ENCODE measurements around the gene FAM47B. TPM values are rescaled to one million over a fixed set of nuclear protein-coding genes. Genes with fewer than 3 reads are reported as not detected.

The FAM47B gene
- total RNA-seq, 1 experiment from 2014 or later, result not detected

GRCh38 chrX:34927866-34928265 is 14.7 kb upstream of the FAM47B start:
- Histone ChIP-seq H3K4me2 (ENCODE audit: insufficient read depth, insufficient read length, low read length) (no peak overlapping the region), H3K9me3 (ENCODE audit: control insufficient read depth, low read depth, low read length) (no peaks in the 10 kb centered on the region), H3K23ac (ENCODE audit: insufficient read length, low read depth, low read length) (no peak overlapping the region), H3K23me2 (ENCODE audit: insufficient read length, low read depth, low read length, poor library complexity, severe bottlenecking) (no peaks in the 10 kb centered on the region), H3K27ac (ENCODE audit: insufficient read length, low read depth, low read length) (no peak overlapping the region), H4K91ac (ENCODE audit: insufficient read length, low read depth, low read length) (no peak overlapping the region), H3K9ac (ENCODE audit: extremely low read depth, insufficient read length, low read length) (no peak overlapping the region), H3K14ac (ENCODE audit: insufficient read depth, low read length) (no peak overlapping the region), H4K20me1 (ENCODE audit: control insufficient read depth, insufficient read depth, insufficient read length) (no peaks in the 10 kb centered on the region), H2AK5ac (ENCODE audit: insufficient read length, low read length) (no peak overlapping the region), H3K79me1 (ENCODE audit: insufficient read depth, low read depth, low read length, poor library complexity, severe bottlenecking) (no peaks in the 10 kb centered on the region), H2BK5ac (ENCODE audit: insufficient read length, low read length) (no peak overlapping the region), H2BK12ac (ENCODE audit: insufficient read length, low read depth, low read length) (no peak overlapping the region), H2BK20ac (ENCODE audit: low read depth, low read length, poor library complexity, severe bottlenecking) (no peak overlapping the region), H3K4ac (ENCODE audit: low read depth, low read length) (no peak overlapping the region), H3K4me1 (ENCODE audit: insufficient read depth, low read length) (no peaks in the 10 kb centered on the region), H3K79me2 (ENCODE audit: insufficient read depth, low read length) (no peaks in the 10 kb centered on the region), H2BK15ac (ENCODE audit: low read depth, low read length) (no peak overlapping the region), H4K8ac (replicated peaks; ENCODE audit: insufficient read length, low read depth, low read length) (no peak overlapping the region), H2AFZ (ENCODE audit: low read length) (no peak overlapping the region), H2BK120ac (ENCODE audit: low read depth, low read length, poor library complexity, severe bottlenecking) (no peak overlapping the region), H4K5ac (ENCODE audit: insufficient read length, low read depth, low read length) (no peak overlapping the region), H3K27me3 (ENCODE audit: insufficient read depth, low read length) (no peaks in the 10 kb centered on the region), H3K18ac (ENCODE audit: insufficient read length, low read depth, low read length) (no peak overlapping the region), H3T11ph (ENCODE audit: low read length) (no peak overlapping the region), H3K56ac (ENCODE audit: insufficient read length, low read depth, low read length) (no peak overlapping the region)
- H3K9me3 Mint-ChIP-seq, result peaks cover 28 to 51% of the 10 kb centered on the region in 2 experiments
- no peak for DNase-seq
- WGBS (ENCODE audit: extremely low coverage, insufficient read length, low lambda C conversion rate), result no CpG with 5 or more reads among the region's 2 CpGs
- no peak for TF ChIP-seq CTCF (conservative IDR thresholded peaks at IDR 0.05)
- H3K4me3 Mint-ChIP-seq, result no peak overlapping the region
- H3K36me3 Mint-ChIP-seq (ENCODE audit: insufficient read depth in 1 of 3, low read depth in 3 of 3), result peaks cover 0 to 3% (median 0%) of the 10 kb centered on the region in 3 experiments; a peak in 1 of 7 replicates
- no peak overlapping the region for H3K27ac Mint-ChIP-seq
- peaks cover 3% of the 10 kb centered on the region for H3K27me3 Mint-ChIP-seq (ENCODE audit: low read depth)
- H3K4me1 Mint-ChIP-seq, result no peaks in the 10 kb centered on the region
